PC-9 (cell line): ENCODE measurements around the gene TADA2B. TPM values are rescaled to one million over a fixed set of nuclear protein-coding genes. Genes with fewer than 3 reads are reported as not detected.
A peak's percentile ranks its signal among the peaks of the same experiment; 100 is the strongest.

ENCODE experiments used
- BruUV-seq: library from RNA; stranded (reverse); fragments of 400-500 nt; replicated peaks from 2 replicates; lab custom pipeline; 2021; lab: Mats Ljungman, UMichigan
- CTCF ChIA-PET: fragments of 300-600 bp; sonication (Branson Sonifier 250); formaldehyde crosslinking; loops from one replicate; lab custom pipeline; 2022; ENCODE audit warnings: antibody characterized with exemption; lab: Charles Lee
- POLR2A ChIA-PET: fragments of 300-600 bp; sonication (Branson Sonifier 250); formaldehyde crosslinking; loops from one replicate; lab custom pipeline; 2022; ENCODE audit warnings: antibody characterized with exemption; ENCODE audit not compliant: unreplicated experiment; lab: Charles Lee
- DNase-seq, 2 experiments: peaks; one replicate each; pipeline versions ENCODE4 v3.0.0 to v3.0.0-alpha.2; 2015 to 2022; ENCODE audit warnings: mixed read lengths in 1 of 2
- H2AFZ ChIP-seq: fragments of 200-600 bp; sonication (generic); 2 replicates; pipeline ENCODE4 v1.8.1; 2017; ENCODE audit warnings: antibody characterized with exemption
- H3F3A ChIP-seq: fragments of 200-600 bp; sonication (generic); 2 replicates; pipeline ENCODE4 v1.8.1; 2017; ENCODE audit warnings: antibody characterized with exemption, mild to moderate bottlenecking, low read depth; ENCODE audit not compliant: insufficient read depth
- H3K27ac ChIP-seq: fragments of 200-600 bp; sonication (generic); 2 replicates; pipeline ENCODE4 v1.6.1; 2016; ENCODE audit warnings: mixed run types
- H3K27me3 ChIP-seq: fragments of 200-600 bp; sonication (generic); 2 replicates; pipeline ENCODE4 v1.6.1; 2016; ENCODE audit warnings: low read depth, mixed run types; ENCODE audit not compliant: insufficient read depth
- H3K36me3 ChIP-seq: fragments of 200-600 bp; sonication (generic); 2 replicates; pipeline ENCODE4 v1.6.1; 2016; ENCODE audit warnings: low read depth, mixed run types
- H3K4me1 ChIP-seq: fragments of 200-600 bp; sonication (generic); replicated peaks from 2 replicates; pipeline ENCODE4 v1.6.1; 2016; ENCODE audit warnings: mixed run types; ENCODE audit not compliant: insufficient read depth
- H3K4me2 ChIP-seq: fragments of 200-600 bp; sonication (generic); 2 replicates; pipeline ENCODE4 v1.6.1; 2017; ENCODE audit warnings: mixed run types
- H3K4me3 ChIP-seq: fragments of 200-600 bp; sonication (generic); 2 replicates; pipeline ENCODE4 v1.6.1; 2016; ENCODE audit warnings: mixed run types
- H3K79me2 ChIP-seq: fragments of 200-600 bp; sonication (generic); 2 replicates; pipeline ENCODE4 v1.6.1; 2017; ENCODE audit warnings: low read depth, mixed run types
- H3K9me2 ChIP-seq: fragments of 200-600 bp; sonication (generic); 2 replicates; pipeline ENCODE4 v1.8.1; 2017; ENCODE audit warnings: mild to moderate bottlenecking; ENCODE audit not compliant: insufficient read depth
- H3K9me3 ChIP-seq: fragments of 200-600 bp; sonication (generic); 2 replicates; pipeline ENCODE4 v1.8.1; 2016; ENCODE audit warnings: low read depth; ENCODE audit not compliant: insufficient read depth
- H4K20me1 ChIP-seq: fragments of 200-600 bp; sonication (generic); 2 replicates; pipeline ENCODE4 v1.8.1; 2017; ENCODE audit not compliant: insufficient read depth
- CTCF ChIP-seq: fragments of 200-600 bp; sonication (generic); conservative IDR thresholded peaks from 2 replicates; pipeline ENCODE4 v1.6.1; 2017; ENCODE audit warnings: mixed run types, antibody characterized with exemption, mild to moderate bottlenecking, moderate library complexity
- EZH2 ChIP-seq: fragments of 200-600 bp; sonication (generic); IDR thresholded peaks from 2 replicates; pipeline ENCODE4 v1.8.0; 2017; ENCODE audit warnings: antibody characterized with exemption, low read depth
- intact Hi-C: fragments of 100-400 bp; cut with micrococcal nuclease; formaldehyde crosslinking; loops from one replicate; pipeline ENCODE4 v1.10.0; 2022; ENCODE audit not compliant: unreplicated experiment
- total RNA-seq: library from RNA; stranded (reverse); gene quantifications from 2 replicates; pipeline ENCODE4 v1.2.3, GENCODE V29; 2021

The TADA2B gene
- total RNA-seq, 1 experiment from 2014 or later = 9.5 TPM

GRCh38 chr4:7018281-7018680, 24.9 kb upstream of the TADA2B start:
- H2AFZ ChIP-seq = no peak overlapping the region
- no peaks in the 10 kb centered on the region for H3K27me3 ChIP-seq
- no peak for DNase-seq
- intact Hi-C loops = no loop called here
- peaks cover 23% of the 10 kb centered on the region for H3K4me1 ChIP-seq
- no peak overlapping the region for H3K4me3 ChIP-seq
- no peaks in the 10 kb centered on the region for H3K9me2 ChIP-seq
- no TSS peak for BruUV-seq
- ChIA-PET CTCF (no interaction called here), POLR2A (no interaction called here)
- peaks cover 22% of the 10 kb centered on the region for H3F3A ChIP-seq
- H3K79me2 ChIP-seq = no peaks in the 10 kb centered on the region
- TF ChIP-seq EZH2 (no peak), CTCF (no peak)
- no peaks in the 10 kb centered on the region for H3K36me3 ChIP-seq
- H3K9me3 ChIP-seq = no peaks in the 10 kb centered on the region
- H4K20me1 ChIP-seq = no peaks in the 10 kb centered on the region
- no peak overlapping the region for H3K27ac ChIP-seq
- no peak overlapping the region for H3K4me2 ChIP-seq

DNA sequence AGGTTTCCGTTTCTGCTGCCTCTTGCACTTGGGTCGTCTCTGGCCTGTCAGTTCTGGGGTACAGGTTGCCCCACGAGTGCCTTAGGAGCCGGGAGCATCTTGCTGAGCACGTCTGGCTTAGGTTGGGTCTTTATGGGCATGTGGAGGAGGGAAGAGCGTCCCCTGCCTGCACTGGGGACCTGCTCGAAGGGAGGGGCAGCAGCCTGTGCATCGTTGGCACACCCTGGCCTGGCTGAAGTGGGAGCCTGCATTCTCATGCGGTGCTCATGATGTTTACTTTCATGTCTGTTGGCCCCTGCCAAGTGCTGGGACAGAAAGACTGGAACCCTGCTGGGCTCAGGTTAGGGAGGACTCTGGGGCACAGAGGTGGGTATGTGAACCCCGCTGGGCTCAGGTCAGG, 23.8 kb upstream of the TADA2B start:
- TF ChIP-seq EZH2 = no peak
- TF ChIP-seq CTCF = no peak
- no peak overlapping the region for H2AFZ ChIP-seq
- no peak overlapping the region for H3K27ac ChIP-seq
- H3K27me3 ChIP-seq = no peaks in the 10 kb centered on the region
- H3F3A ChIP-seq = peaks cover 22% of the 10 kb centered on the region
- no peaks in the 10 kb centered on the region for H3K36me3 ChIP-seq
- no peaks in the 10 kb centered on the region for H3K9me3 ChIP-seq
- peaks cover 23% of the 10 kb centered on the region for H3K4me1 ChIP-seq
- CTCF ChIA-PET = no interaction called here
- no peaks in the 10 kb centered on the region for H4K20me1 ChIP-seq
- DNase-seq = no peak
- no peaks in the 10 kb centered on the region for H3K9me2 ChIP-seq
- POLR2A ChIA-PET = no interaction called here
- no peak overlapping the region for H3K4me2 ChIP-seq
- H3K4me3 ChIP-seq = no peak overlapping the region
- intact Hi-C loops = no loop called here
- H3K79me2 ChIP-seq = 0 out of 2 replicates have a peak, but pooled peaks cover 8% of the 10 kb centered on the region
- BruUV-seq = no TSS peak

- Histone ChIP-seq H3K4me3 (no peak overlapping the region), H3K9me2 (no peaks in the 10 kb centered on the region), H3K9me3 (no peaks in the 10 kb centered on the region), H3K4me1 (peaks cover 23% of the 10 kb centered on the region), H4K20me1 (no peaks in the 10 kb centered on the region), H3K27ac (peak overlapping the region; percentile 23; the same call in 1 of the 2 replicates), H3K36me3 (no peaks in the 10 kb centered on the region), H3F3A (peaks cover 22% of the 10 kb centered on the region), H3K79me2 (0 out of 2 replicates have a peak, but pooled peaks cover 9% of the 10 kb centered on the region), H3K27me3 (no peaks in the 10 kb centered on the region), H2AFZ (no peak overlapping the region), H3K4me2 (no peak overlapping the region)
- intact Hi-C loops = no loop called here
- ChIA-PET POLR2A (interaction anchor here (0.6 kb wide), 1 partner anchor 13 kb away, joined by 3 read pairs; no protein-coding TSS in a partner anchor), CTCF (interaction anchor here (0.6 kb wide), 1 partner anchor 45 kb away, joined by 3 read pairs; no protein-coding TSS in a partner anchor)
- no peak for DNase-seq
- no peak for TF ChIP-seq EZH2
- no TSS peak for BruUV-seq
Measured at GRCh38 chr4:7020290-7020689, 22.9 kb upstream of the TADA2B start.

GRCh38 chr4:7020856-7021255, 22.3 kb upstream of the TADA2B start:
- no peak for DNase-seq
- BruUV-seq = no TSS peak
- H3K4me3 ChIP-seq = no peak overlapping the region
- H2AFZ ChIP-seq = no peak overlapping the region
- H3K4me1 ChIP-seq = peaks cover 23% of the 10 kb centered on the region
- H3K36me3 ChIP-seq = no peaks in the 10 kb centered on the region
- no peaks in the 10 kb centered on the region for H3K9me2 ChIP-seq
- no peaks in the 10 kb centered on the region for H3K9me3 ChIP-seq
- peak overlapping the region; percentile 86 for H3K27ac ChIP-seq
- H3F3A ChIP-seq = peaks cover 22% of the 10 kb centered on the region
- no peaks in the 10 kb centered on the region for H4K20me1 ChIP-seq
- no peak for TF ChIP-seq CTCF
- no peak for TF ChIP-seq EZH2
- no peak overlapping the region for H3K4me2 ChIP-seq
- ChIA-PET POLR2A (interaction anchor here (0.6 kb wide), 1 partner anchor 13 kb away, joined by 3 read pairs; no protein-coding TSS in a partner anchor), CTCF (interaction anchor here (0.6 kb wide), 1 partner anchor 44 kb away, joined by 3 read pairs; no protein-coding TSS in a partner anchor)
- H3K27me3 ChIP-seq = no peaks in the 10 kb centered on the region
- intact Hi-C loops = no loop called here
- H3K79me2 ChIP-seq = 0 out of 2 replicates have a peak, but pooled peaks cover 9% of the 10 kb centered on the region
